ENCODE data around the gene EHMT2.
A peak's percentile ranks its signal among the peaks of the same experiment; 100 is the strongest.

Gene EHMT2

DNA sequence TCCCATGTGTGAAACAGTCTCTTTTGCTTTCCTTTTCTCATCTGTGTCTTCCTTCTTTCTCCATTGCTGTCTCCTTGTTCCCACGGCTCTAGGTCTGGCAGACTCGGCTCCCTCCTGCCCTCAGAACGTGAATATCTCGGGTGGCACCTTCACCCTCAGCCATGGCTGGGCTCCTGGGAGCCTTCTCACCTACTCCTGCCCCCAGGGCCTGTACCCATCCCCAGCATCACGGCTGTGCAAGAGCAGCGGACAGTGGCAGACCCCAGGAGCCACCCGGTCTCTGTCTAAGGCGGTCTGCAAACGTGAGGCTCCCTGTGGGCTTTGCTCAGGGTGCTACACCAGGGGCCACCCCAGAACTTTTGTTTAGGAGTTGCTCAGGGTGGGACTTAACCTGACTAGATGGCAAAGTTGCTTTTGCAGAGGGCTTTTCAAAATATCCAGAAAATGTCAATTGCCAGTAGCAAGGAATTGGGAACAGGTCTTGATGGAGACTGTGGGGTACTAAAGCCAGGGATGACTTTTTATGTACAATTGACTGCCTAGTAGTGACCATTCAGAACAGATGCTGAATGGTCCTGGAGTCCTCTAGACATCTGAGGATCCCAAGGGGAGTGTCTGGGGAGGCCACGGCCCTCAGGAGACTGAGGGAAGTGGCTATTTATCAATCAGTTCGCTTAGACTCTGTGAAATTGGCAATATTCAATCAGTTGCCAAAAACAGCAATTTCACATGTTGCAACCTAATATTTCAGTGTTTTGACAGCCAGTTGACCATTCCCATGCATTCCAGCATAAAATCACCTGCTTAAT, 30.6 kb upstream of the EHMT2 start:
- DNase-seq (ENCODE audit: low spot score), result no peak
- in situ Hi-C loops (cut with MboI; ENCODE audit: low pct_unique_long_range_greater_than_20kb, low sequenced_read_pairs, unreplicated experiment), result no loop called here
- TF ChIP-seq CTCF (IDR thresholded peaks at IDR 0.05; ENCODE audit: extremely low read depth, insufficient read depth, missing control alignments), result no peak

GRCh38 chr6:31927242-31927862, 29.9 kb upstream of the EHMT2 start, which contains the start of gene C2:
C2 (plus strand) TSS chr6:31927717; CDS start chr6:31927753, 36 bp downstream.
- no peak for TF ChIP-seq CTCF (IDR thresholded peaks at IDR 0.05; ENCODE audit: extremely low read depth, insufficient read depth, missing control alignments)
- DNase-seq (ENCODE audit: low spot score), result no peak
- in situ Hi-C loops (cut with MboI; ENCODE audit: low pct_unique_long_range_greater_than_20kb, low sequenced_read_pairs, unreplicated experiment), result no loop called here

DNA sequence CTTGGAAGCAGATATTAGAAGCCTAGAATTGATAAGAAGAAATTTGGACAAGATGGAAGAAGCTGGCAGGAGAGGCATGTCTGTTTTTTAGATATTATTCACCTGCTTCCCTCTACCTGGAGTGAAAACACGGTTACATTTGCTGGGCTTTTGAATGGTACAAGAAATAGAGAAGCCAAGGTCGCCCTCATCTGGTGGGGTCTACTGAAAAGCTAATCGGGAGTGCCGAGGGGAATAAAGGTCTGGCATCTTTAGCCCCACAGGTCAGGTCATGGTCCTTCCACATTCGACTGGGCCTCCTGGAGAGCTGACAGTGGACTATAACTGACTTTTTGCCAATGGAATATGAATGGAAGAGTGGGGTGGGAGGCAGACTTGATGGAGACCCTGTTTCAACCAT, 25.4 kb upstream of the EHMT2 start:
- in situ Hi-C loops (cut with MboI; ENCODE audit: low pct_unique_long_range_greater_than_20kb, low sequenced_read_pairs, unreplicated experiment), result no loop called here
- peak; percentile 41 for TF ChIP-seq CTCF (IDR thresholded peaks at IDR 0.05; ENCODE audit: extremely low read depth, insufficient read depth, missing control alignments)
- DNase-seq (ENCODE audit: low spot score), result no peak

GRCh38 chr6:31920811-31921210, 23.3 kb upstream of the EHMT2 start:
- in situ Hi-C loops (cut with MboI; ENCODE audit: low pct_unique_long_range_greater_than_20kb, low sequenced_read_pairs, unreplicated experiment), result no loop called here
- DNase-seq (ENCODE audit: low spot score), result no peak
- no peak for TF ChIP-seq CTCF (IDR thresholded peaks at IDR 0.05; ENCODE audit: extremely low read depth, insufficient read depth, missing control alignments)

- TF ChIP-seq CTCF (IDR thresholded peaks at IDR 0.05; ENCODE audit: extremely low read depth, insufficient read depth, missing control alignments), result no peak
- in situ Hi-C loops (cut with MboI; ENCODE audit: low pct_unique_long_range_greater_than_20kb, low sequenced_read_pairs, unreplicated experiment), result no loop called here
- DNase-seq (ENCODE audit: low spot score), result no peak
These were observed 22.3 kb upstream of the EHMT2 start for GRCh38 chr6:31919624-31920303.

DNA sequence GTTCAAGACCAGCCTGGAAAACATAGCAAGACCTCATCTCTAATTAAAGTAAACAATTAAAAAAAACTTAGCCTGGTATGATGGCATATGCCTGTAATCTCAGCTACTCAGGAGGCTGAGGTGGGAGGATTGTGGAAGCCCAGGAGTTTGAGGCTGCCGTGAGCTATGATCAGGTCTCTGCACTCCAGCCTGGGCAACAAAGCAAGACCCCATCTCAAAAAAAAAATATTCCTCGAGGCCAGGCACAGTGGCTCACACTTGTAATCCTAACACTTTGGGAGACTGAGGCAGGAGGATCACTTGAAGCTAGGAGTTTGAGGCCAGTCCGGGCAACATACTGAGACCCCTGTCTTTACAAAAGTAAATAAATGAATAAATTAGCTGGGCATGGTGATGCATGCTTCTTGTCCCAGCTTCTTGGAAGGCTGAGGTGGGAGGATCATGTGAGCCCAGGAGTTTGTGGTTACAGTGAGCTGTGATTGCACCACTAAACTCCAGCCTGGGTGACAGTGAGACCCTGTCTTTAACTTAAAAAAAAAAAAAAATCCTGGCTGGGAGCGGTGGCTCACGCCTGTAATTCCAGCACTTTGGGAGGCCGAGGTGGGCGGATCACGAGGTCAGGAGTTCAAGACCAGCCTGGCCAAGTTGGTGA, 20.7 kb upstream of the EHMT2 start:
- in situ Hi-C loops (cut with MboI; ENCODE audit: low pct_unique_long_range_greater_than_20kb, low sequenced_read_pairs, unreplicated experiment), result no loop called here
- DNase-seq (ENCODE audit: low spot score), result no peak
- no peak for TF ChIP-seq CTCF (IDR thresholded peaks at IDR 0.05; ENCODE audit: extremely low read depth, insufficient read depth, missing control alignments)

Measured in GM13977 (cell line).